Heart right ventricle (tissue), 16 donors: ENCODE measurements around the gene IL1R2. TPM values are rescaled to one million over a fixed set of nuclear protein-coding genes. Genes with fewer than 3 reads are reported as not detected.
A peak's percentile ranks its signal among the peaks of the same experiment; 100 is the strongest.

Experiments used
- ATAC-seq, 8 donors: fragments of 200-7000 bp; cut with Tn5 transposase; one replicate each; pipeline ENCODE4 v1.9.1; 2020; ENCODE audit warnings: mild to moderate bottlenecking in 8 of 8, moderate library complexity in 8 of 8, moderate number of reproducible peaks in 1 of 8
- DNase-seq, 2 donors: peaks; one replicate each; pipeline ENCODE4 v3.0.0-alpha.2; 2020
- H3K27ac ChIP-seq, 10 donors: fragments of 200-600 bp; sonication (generic) in 2 of 10; one replicate each; pipeline versions ENCODE4 v1.5.0 to v1.8.0; 2020 to 2022; ENCODE audit warnings: mild to moderate bottlenecking in 3 of 10
- H3K27me3 ChIP-seq, 7 donors: fragments of 200-600 bp; one replicate each; pipeline ENCODE4 v1.8.0; 2021 to 2022; ENCODE audit warnings: mild to moderate bottlenecking in 2 of 7
- H3K36me3 ChIP-seq, 9 donors: fragments of 200-600 bp; sonication (generic) in 1 of 9; one replicate each; pipeline versions ENCODE4 v1.5.0 to v1.8.0; 2020 to 2022; ENCODE audit warnings: mild to moderate bottlenecking in 2 of 9
- H3K4me1 ChIP-seq, 9 donors: fragments of 200-600 bp; sonication (generic) in 1 of 9; one replicate each; pipeline versions ENCODE4 v1.5.0 to v1.8.0; 2020 to 2022; ENCODE audit warnings: mild to moderate bottlenecking in 4 of 9
- H3K4me3 ChIP-seq, 10 donors: fragments of 200-600 bp; sonication (generic) in 2 of 10; one replicate each; pipeline versions ENCODE4 v1.5.0 to v1.8.0; 2020 to 2022; ENCODE audit warnings: mild to moderate bottlenecking in 7 of 10, moderate library complexity in 2 of 10
- H3K9me3 ChIP-seq, 11 donors: fragments of 200-600 bp in 10 of 11; sonication (generic) in 2 of 11; one replicate each; pipeline versions ENCODE4 v1.5.0 to v1.8.0; 2013 to 2022; ENCODE audit warnings: mild to moderate bottlenecking in 2 of 11, control low read depth in 1 of 11, moderate library complexity in 1 of 11
- CTCF ChIP-seq, 9 donors: fragments of 200-600 bp; sonication (generic) in 2 of 9; IDR thresholded peaks; one replicate each; pipeline versions ENCODE4 v1.5.0 to v1.8.0; 2021 to 2022; ENCODE audit warnings: antibody characterized with exemption in 9 of 9, mild to moderate bottlenecking in 5 of 9, moderate library complexity in 1 of 9
- WGBS, 2 donors: extraction: QIAGEN DNeasy Blood & Tissue Kit; methylation state at CpG; one replicate each; pipeline ENCODE4 v1.1.7; 2013; ENCODE audit warnings: inconsistent platforms in 1 of 2; 5-methylcytosine and 5-hydroxymethylcytosine counted together
- intact Hi-C, 10 donors: fragments of 100-400 bp; cut with DNase I; formaldehyde crosslinking; loops; one replicate each; pipeline versions ENCODE4 v1.11.1 to v1.14.2; 2022
- polyA plus RNA-seq, 2 donors: library from polyadenylated mRNA; stranded (reverse); fragments of 200-250 nt; gene quantifications; one replicate each; pipeline ENCODE4 v1.2.3, GENCODE V29; 2013
- total RNA-seq, 10 donors: library from RNA; stranded (reverse); fragmentation: NEBNext Ultra II Directional in 3 of 10; extraction: Animal tissue kit (Norgen Biotek cat#: 25700) in 3 of 10; gene quantifications; one replicate each; pipeline versions ENCODE4 v1.2.1 to v1.2.4, GENCODE V29; 2021 to 2023
- donor health status: Arrhythmogenic right ventricular cardiomyopathy.
- donor health status: ischemic (EF 13 %, LVEDD 7.1; RV severe dilation, severe dysfunction).
- donor health status: healthy with polysubstance abuse.
- donor health status: DM: no; HTN: yes; CAD: no.
- donor health status: DM: no; HTN: no; CAD: no.
- donor health status: ischemic (EF 25% LVEDD 6.9; RV normal size, moderate dysfunction).
- donor health status: ischemic (EF 25% LVEDD 5.7; RV mildly dilated, moderate dysfunction).
- donor health status: healthy.
- donor health status: DM: yes; HTN: yes; CAD: no.
- donor health status: Ischemic cardiomyopathy.
- donor health status: ischemic (EF 35%, LVEDD 5.7; RV mildly dilated, moderate dysfunction).
- donor health status: nonischemic (EF 11% LVEDD 7.7; RV severe dilation, severe dysfunction).
- donor health status: DM: yes; HTN: yes; CAD: no.
- donor health status: PGD.
- donor health status: ischemic (EF 29% LVEDD 5.4; RV normal size, mild dysfunction).
- donor health status: nonischemic (EF 23%, LVEDD 6.1; RV moderate dilation, normal function).

IL1R2 gene
- total and polyA plus RNA-seq, 12 donors, result 0.34 to 9.4 (median 1.5) TPM; not detected in 2

GRCh38 chr2:102021779-102022178 lies 30.0 kb downstream of the IL1R2 start:
- peaks cover 0 to 53% (median 22%) of the 10 kb centered on the region in 9 donors for H3K4me1 ChIP-seq
- WGBS, 2 donors, result 37 to 42% methylated on average over 6 of the region's 6 CpGs

GRCh38 chr2:102022884-102023539 lies 31.3 kb downstream of the IL1R2 start:
- H3K27me3 ChIP-seq, result no peaks in the 10 kb centered on the region
- H3K4me3 ChIP-seq, result no peak overlapping the region
- peaks cover 0 to 65% (median 34%) of the 10 kb centered on the region in 9 donors for H3K4me1 ChIP-seq
- no peaks in the 10 kb centered on the region for H3K9me3 ChIP-seq
- 90 to 97% methylated on average over 4 of the region's 4 CpGs for WGBS, 2 donors
- DNase-seq (no peak), ATAC-seq (no peak)
- intact Hi-C loops, result loop anchor here in 9 of 10 donors (2.0 to 10.0 kb wide), 9 partner anchors 26 to 1822 kb away; partner anchors contain the start of gene IL18R1 (in 3 of the 9)
- peak overlapping the region in 3 of 10 donors; percentile 54 to 79 (median 68) for H3K27ac ChIP-seq
- TF ChIP-seq CTCF (IDR thresholded peaks at IDR 0.05), result no peak
- H3K36me3 ChIP-seq, result peaks cover 0 to 18% (median 0%) of the 10 kb centered on the region in 9 donors

More at GRCh38 chr2:102021779-102022178, 30.0 kb downstream of the IL1R2 start:
- Histone ChIP-seq H3K9me3 (no peaks in the 10 kb centered on the region), H3K36me3 (peaks cover 0 to 16% (median 0%) of the 10 kb centered on the region in 9 donors), H3K4me3 (no peak overlapping the region), H3K27ac (peak overlapping the region in 6 of 10 donors; percentile 14 to 79 (median 55)), H3K27me3 (no peaks in the 10 kb centered on the region)
- intact Hi-C loops, result loop anchor here (2.0 to 10.0 kb wide), 12 partner anchors 27 to 1823 kb away; partner anchors contain the start of gene IL18R1 (in 3 of the 10)
- ATAC-seq (peak; percentile 63 to 76 (median 68)), DNase-seq (peak in 1 of 2 donors; percentile 45)
- TF ChIP-seq CTCF (IDR thresholded peaks at IDR 0.05), result no peak

- DNase-seq (no peak), ATAC-seq (no peak)
- intact Hi-C loops, result loop anchor here in 8 of 10 donors (5.0 to 10.0 kb wide), 8 partner anchors 38 to 1820 kb away; partner anchors contain the start of gene IL18R1 (in 3 of the 8)
- no peak overlapping the region for H3K4me3 ChIP-seq
- H3K27me3 ChIP-seq, result no peaks in the 10 kb centered on the region
- no peaks in the 10 kb centered on the region for H3K9me3 ChIP-seq
- peaks cover 0 to 69% (median 40%) of the 10 kb centered on the region in 9 donors for H3K4me1 ChIP-seq
- H3K36me3 ChIP-seq, result peaks cover 0 to 16% (median 0%) of the 10 kb centered on the region in 9 donors
- no peak for TF ChIP-seq CTCF (IDR thresholded peaks at IDR 0.05)
- H3K27ac ChIP-seq, result peak overlapping the region in 3 of 10 donors; percentile 32 to 79 (median 78)
- WGBS, 2 donors, result 97 to 99% methylated on average over 12 of the region's 12 CpGs
Measured at GRCh38 chr2:102024410-102024809, 32.6 kb downstream of the IL1R2 start.

GRCh38 chr2:102025016-102025501 lies 33.3 kb downstream of the IL1R2 start:
- H3K27ac ChIP-seq, result peak overlapping the region in 4 of 10 donors; percentile 30 to 79 (median 55)
- peaks cover 0 to 69% (median 39%) of the 10 kb centered on the region in 9 donors for H3K4me1 ChIP-seq
- H3K36me3 ChIP-seq, result peaks cover 0 to 10% (median 0%) of the 10 kb centered on the region in 9 donors
- intact Hi-C loops, result loop anchor here in 3 of 10 donors (5.0 to 10.0 kb wide), 3 partner anchors 37 to 1820 kb away; partner anchors contain the start of gene IL18R1 (in 3 of the 3)
- no peak for ATAC-seq
- H3K9me3 ChIP-seq, result peaks cover 0 to 2% (median 0%) of the 10 kb centered on the region in 11 donors
- 87 to 88% methylated on average over 1 of the region's 1 CpG for WGBS, 2 donors
- DNase-seq, result no peak
- no peaks in the 10 kb centered on the region for H3K27me3 ChIP-seq
- H3K4me3 ChIP-seq, result no peak overlapping the region
- no peak for TF ChIP-seq CTCF (IDR thresholded peaks at IDR 0.05)
